A549 (cell line): ENCODE results near the gene OTOP3.
"Not testable (repeated sequence)": the region's sequence is repeated elsewhere in the genome, so short reads cannot be mapped to it uniquely, and the experiment has no call there.

Source experiments
- EP300 ChIP-seq, 2 experiments: fragments of >200 bp; sonication (Bioruptor Twin); formaldehyde crosslinking; IDR thresholded peaks; 2 replicates in 1 of 2; 3 replicates in 1 of 2; pipeline ENCODE4 v1.6.1; 2016 to 2017
- HEYL ChIP-seq: fragments of 250-450 bp; sonication (Bioruptor Pico); IDR thresholded peaks from 2 replicates; pipeline ENCODE4 v1.8.0; 2021; ENCODE audit warnings: mild to moderate bottlenecking, moderate library complexity
- HOXB5 ChIP-seq: fragments of 250-450 bp; sonication (Bioruptor Pico); IDR thresholded peaks from 2 replicates; pipeline ENCODE4 v1.5.0; 2020; ENCODE audit warnings: mild to moderate bottlenecking, moderate library complexity
- JUN ChIP-seq, 2 experiments: fragments of >200 bp; sonication (Bioruptor Twin); formaldehyde crosslinking; IDR thresholded peaks; 2 replicates in 1 of 2; 3 replicates in 1 of 2; pipeline ENCODE4 v1.6.1; 2016 to 2017
- KDM1A ChIP-seq: fragments of 200-600 bp; sonication (generic); IDR thresholded peaks from 2 replicates; pipeline ENCODE4 v1.6.1; 2016; ENCODE audit warnings: low read depth, mild to moderate bottlenecking
- POLR2A ChIP-seq: IDR thresholded peaks from 2 replicates; pipeline ENCODE4 v1.6.1; 2012; ENCODE audit warnings: mild to moderate bottlenecking, low read length
- TF ChIP-seq, protein P1 (sequence below): fragments of >200 bp; sonication (Bioruptor Twin); formaldehyde crosslinking; IDR thresholded peaks from 3 replicates; pipeline ENCODE4 v1.5.1; 2016
- TF ChIP-seq, protein P2 (sequence below): fragments of 250-450 bp; sonication (Bioruptor Pico); IDR thresholded peaks from 2 replicates; pipeline ENCODE4 v1.5.0; 2021; ENCODE audit warnings: mild to moderate bottlenecking, moderate library complexity, borderline replicate concordance

DNA sequence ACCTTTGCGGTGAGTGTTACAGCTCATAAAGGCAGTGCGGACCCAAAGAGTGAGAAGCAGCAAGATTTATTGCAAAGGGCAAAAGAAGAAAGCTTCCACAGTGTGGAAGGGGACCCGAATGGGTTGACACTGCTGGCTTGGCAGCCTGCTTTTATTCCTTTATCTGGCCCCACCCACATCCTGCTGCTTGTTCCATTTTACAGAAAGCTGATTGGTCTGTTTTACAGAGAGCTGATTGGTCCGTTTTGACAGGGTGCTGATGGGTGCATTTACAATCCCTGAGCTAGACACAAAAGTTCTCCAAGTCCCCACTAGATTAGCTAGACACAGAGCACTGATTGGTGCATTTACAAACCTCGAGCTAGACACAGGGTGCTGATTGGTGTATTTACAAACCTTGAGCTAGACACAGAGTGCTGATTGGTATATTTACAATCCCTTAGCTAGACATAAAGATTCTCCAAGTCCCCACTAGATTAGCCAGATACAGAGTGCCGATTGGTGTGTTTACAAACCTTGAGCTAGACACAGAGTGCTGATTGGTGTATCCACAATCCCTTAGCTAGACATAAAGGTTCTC is 29.4 kb upstream of the OTOP3 start:
- TF ChIP-seq, protein P1, sequence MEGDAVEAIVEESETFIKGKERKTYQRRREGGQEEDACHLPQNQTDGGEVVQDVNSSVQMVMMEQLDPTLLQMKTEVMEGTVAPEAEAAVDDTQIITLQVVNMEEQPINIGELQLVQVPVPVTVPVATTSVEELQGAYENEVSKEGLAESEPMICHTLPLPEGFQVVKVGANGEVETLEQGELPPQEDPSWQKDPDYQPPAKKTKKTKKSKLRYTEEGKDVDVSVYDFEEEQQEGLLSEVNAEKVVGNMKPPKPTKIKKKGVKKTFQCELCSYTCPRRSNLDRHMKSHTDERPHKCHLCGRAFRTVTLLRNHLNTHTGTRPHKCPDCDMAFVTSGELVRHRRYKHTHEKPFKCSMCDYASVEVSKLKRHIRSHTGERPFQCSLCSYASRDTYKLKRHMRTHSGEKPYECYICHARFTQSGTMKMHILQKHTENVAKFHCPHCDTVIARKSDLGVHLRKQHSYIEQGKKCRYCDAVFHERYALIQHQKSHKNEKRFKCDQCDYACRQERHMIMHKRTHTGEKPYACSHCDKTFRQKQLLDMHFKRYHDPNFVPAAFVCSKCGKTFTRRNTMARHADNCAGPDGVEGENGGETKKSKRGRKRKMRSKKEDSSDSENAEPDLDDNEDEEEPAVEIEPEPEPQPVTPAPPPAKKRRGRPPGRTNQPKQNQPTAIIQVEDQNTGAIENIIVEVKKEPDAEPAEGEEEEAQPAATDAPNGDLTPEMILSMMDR, result not testable (repeated sequence)
- TF ChIP-seq POLR2A; HEYL; JUN (IDR thresholded peaks at IDR 0.05); HOXB5; EP300 (IDR thresholded peaks at IDR 0.05); KDM1A: not testable (repeated sequence)
- TF ChIP-seq, protein P2, sequence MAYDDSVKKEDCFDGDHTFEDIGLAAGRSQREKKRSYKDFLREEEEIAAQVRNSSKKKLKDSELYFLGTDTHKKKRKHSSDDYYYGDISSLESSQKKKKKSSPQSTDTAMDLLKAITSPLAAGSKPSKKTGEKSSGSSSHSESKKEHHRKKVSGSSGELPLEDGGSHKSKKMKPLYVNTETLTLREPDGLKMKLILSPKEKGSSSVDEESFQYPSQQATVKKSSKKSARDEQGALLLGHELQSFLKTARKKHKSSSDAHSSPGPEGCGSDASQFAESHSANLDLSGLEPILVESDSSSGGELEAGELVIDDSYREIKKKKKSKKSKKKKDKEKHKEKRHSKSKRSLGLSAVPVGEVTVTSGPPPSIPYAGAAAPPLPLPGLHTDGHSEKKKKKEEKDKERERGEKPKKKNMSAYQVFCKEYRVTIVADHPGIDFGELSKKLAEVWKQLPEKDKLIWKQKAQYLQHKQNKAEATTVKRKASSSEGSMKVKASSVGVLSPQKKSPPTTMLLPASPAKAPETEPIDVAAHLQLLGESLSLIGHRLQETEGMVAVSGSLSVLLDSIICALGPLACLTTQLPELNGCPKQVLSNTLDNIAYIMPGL (CRISPR knock-in tag), result not testable (repeated sequence)
